Right renal cortex interstitium (tissue), 3 donors: ENCODE measurements around the gene TMEM43. TPM values are rescaled to one million over a fixed set of nuclear protein-coding genes. Genes with fewer than 3 reads are reported as not detected.
A peak's percentile ranks its signal among the peaks of the same experiment; 100 is the strongest.
"Not testable (repeated sequence)": the region's sequence is repeated elsewhere in the genome, so short reads cannot be mapped to it uniquely, and the experiment has no call there.

ENCODE experiments used
- DNase-seq, 3 donors: peaks; one replicate each; pipeline ENCODE4 v3.0.0-alpha.2; 2013; ENCODE audit warnings: low read depth in 3 of 3, low spot score in 2 of 3
- polyA plus RNA-seq, 3 donors: library from polyadenylated mRNA; unstranded; fragments of 120-200 nt; gene quantifications; one replicate each; pipeline ENCODE4 v1.2.1, GENCODE V29; 2013; ENCODE audit not compliant: insufficient read length in 3 of 3

TMEM43 gene
- polyA plus RNA-seq, result 10 to 100 TPM; 52.1 to 58.4 (median 57.1) TPM

DNA sequence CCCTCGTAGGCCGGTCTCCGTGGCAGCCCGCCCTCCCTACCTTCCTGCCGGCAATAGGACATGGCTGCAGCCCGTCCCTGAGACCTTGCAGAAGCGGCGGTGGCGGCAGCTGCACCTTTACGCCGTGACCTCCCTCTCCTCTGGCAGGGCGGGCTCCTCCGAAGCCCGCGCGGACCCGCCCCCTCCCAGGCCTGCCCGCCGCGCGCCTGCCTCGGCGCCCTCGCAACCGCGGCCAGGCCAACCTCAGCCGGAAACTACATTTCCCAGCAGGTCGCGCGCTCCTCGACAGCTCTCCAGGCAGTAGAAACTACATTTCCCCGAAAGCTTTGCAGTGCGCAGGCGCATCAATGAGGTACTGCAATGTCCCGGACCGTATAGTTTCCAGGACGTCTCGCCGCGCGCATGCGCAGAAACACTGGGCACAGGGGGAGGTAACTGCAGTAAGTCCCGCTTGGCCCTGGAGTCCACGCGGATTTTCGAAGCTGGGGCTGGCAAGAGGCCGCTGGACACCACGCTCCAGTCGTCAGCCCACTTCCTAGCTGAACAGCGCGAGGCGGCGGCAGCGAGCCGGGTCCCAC, at the start of gene TMEM43, which contains the start of gene CHCHD4:
TMEM43 (plus strand) TSS at position 438 of the 578 bp plus-strand sequence. CDS start 142 bp downstream, outside the sequence.
CHCHD4 (minus strand) TSS at position 256 of the 578 bp plus-strand sequence; CDS start at position 62, 194 bp downstream.
- peak; percentile 96 to 98 (median 97) for DNase-seq

GRCh38 chr3:14075233-14075632, 49.6 kb upstream of the TMEM43 start:
- DNase-seq, result not testable (repeated sequence)

DNA sequence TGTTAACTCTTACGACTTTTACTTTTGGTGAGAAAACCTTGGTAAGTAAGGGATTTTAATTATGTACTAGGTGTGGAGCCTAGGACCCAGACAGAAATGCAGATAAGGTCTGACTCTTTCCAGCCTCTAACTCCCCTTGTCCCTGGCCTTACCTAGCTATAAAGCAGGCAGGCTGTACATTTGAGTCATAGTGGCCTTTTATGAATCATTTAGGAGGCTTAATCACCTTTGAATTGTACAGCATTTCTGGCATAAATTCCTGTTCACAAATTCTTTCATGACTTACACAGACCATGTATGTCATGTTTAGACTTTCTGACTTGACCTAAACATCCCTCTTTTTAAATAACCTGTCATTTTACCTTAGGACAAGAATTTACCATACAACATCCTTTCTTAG, 47.5 kb upstream of the TMEM43 start:
- no peak for DNase-seq

DNA sequence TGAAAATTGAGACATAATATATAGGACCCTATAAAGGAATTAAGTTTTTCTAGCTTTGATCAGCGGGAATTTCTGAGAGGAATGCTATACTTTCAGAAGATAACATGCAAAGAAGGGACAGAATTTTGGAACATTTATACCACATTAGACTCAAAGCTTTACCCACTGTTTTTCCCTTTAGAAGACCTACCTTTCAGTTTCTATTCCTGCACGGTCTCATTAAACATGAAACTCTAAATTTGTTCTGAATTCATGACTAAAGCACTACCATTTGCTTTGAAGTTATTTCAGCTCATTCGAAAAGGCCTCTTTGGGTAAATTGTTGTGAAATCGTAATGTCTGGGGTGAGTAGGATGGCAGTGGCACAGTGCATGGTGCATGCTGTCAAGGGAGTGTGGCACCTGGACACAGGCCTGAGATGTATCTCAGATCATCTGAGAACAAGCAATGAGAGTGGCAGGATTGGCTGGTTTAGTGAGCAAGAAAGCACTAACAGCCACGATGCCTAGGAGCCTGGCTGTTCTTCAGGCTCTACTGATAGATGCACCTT, 42.7 kb upstream of the TMEM43 start:
- DNase-seq, result no peak

GRCh38 chr3:14087461-14087860, 37.4 kb upstream of the TMEM43 start:
- DNase-seq, result not testable (repeated sequence)

DNA sequence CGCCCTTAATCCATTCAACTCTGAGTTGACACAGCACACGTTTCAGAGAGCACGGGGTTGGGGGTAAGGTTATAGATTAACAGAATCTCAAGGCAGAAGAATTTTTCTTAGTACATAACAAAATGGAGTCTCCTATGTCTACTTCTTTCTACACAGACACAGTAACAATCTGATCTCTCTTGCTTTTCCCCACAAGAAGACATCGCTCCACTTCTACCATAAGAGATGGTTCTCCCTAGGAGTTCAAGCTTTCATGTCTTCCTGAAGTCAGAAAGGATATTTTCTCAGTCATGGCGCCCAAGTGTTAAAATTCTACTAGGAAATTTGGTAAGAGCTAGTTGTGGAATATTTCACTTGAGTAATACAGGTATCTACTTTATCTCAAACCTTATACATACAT, 32.9 kb upstream of the TMEM43 start:
- DNase-seq, result not testable (repeated sequence)

DNA sequence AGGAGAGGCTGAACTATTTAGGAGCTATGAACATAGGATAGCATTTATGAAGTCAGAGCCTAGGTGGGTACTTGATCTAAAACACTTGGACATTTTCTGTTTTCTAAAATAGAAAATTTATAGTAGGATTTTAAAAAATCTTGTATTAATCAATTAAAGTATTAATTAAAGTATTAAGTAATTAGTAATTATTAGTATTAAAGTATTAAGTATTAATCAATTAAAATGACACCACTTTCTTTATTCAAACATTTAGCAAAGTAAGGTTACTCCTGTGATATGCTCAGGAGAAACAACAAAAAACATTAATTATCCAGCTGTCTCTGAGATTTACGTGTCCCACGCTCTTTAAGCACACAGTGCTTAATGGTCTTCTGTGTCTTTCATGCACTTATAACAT, 32.4 kb upstream of the TMEM43 start:
- no peak for DNase-seq

DNA sequence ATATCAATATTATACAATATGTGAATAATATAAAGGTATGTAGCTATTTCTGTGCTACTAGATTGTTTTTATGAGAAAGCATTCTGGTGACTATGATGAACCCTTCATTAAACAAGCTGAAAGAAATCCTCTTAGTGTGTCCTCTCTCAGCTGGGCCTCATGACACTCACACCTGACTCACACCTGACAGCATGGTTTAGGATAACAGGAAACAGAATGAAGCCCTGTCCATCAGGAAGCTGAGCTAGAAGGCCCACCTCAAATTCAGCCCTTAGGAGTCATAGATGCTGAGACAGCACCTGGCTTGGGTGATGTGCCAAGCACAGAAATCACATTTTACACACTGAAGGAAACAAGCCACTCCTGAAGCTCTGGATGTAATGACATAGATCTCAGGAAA, 31.0 kb upstream of the TMEM43 start:
- DNase-seq, result no peak

DNA sequence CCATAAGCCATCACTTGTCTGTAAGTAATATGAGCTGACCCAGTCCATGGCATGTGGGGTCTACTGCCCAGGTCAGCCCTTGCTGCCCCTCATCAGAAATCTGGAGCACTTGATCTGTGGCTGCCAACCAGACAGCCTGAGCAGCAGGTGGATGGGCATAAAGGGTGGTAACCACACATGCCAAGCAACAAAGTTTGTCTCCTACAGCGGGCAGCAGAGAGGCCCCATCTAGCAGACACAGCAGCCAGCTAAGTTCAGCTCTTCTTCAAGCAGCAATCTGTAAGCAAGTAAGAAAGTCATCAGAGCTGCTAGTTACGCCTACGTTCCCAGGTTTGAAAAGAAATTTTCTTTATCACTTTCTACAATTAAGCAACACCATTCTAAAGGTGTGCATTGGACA, 28.1 kb upstream of the TMEM43 start:
- no peak for DNase-seq

- DNase-seq, result no peak
These were observed 27.0 kb upstream of the TMEM43 start for GRCh38 chr3:14097616-14098391.

DNA sequence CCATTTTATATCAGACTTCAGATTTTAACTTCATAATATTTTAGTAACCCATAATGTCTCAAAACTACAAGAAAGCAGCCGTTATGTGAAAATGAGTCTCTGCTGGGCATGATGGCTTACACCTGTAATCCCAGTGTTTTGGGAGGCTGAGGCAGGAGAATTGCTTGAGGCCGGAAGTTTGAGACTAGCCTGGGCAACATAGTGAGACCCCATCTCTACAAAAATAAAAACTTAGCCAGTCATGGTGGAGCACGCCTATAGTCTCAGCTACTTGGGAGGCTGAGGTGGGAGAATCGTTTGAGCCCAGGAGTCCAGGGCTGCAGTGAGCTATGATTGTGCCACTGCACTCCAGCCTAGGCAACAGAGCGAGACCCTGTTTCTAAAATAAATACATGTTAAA, 15.0 kb upstream of the TMEM43 start:
- not testable (repeated sequence) for DNase-seq

GRCh38 chr3:14110699-14111098, 14.2 kb upstream of the TMEM43 start:
- DNase-seq, result no peak

DNA sequence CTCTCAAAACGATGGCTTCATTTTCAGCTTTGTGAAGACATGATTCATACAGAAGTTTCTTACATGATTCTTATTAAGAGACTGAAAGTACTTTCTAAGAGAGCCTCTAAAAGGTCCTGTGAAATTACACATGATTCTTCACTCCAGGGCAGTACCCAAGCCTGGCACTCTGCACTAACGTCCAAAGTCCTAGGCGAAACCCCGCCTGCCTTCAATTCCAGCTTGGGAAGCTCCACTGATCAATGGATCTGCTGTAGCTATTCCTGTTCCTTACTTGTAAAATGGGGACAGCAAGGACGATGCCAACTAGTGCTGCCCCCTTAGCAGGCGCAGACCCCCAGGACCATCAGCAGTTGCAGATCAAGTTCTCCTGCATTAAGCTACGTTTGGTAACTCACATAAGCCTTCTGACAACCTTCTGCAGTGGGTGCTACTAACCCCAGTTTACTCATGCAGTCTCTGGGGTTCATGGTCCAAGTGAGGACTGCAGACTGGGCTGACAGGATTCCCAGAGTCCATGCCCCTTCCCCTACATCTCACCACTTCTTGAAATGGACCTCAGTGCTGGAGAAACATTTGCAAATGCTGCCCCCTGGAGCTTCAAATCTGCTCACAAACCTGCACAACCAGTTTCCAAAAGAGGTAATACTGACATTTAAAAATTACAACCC, 10.8 kb upstream of the TMEM43 start:
- no peak for DNase-seq

GRCh38 chr3:14117468-14118399, 7.1 kb upstream of the TMEM43 start:
- DNase-seq, result no peak

- DNase-seq, result no peak
These were observed 6.2 kb upstream of the TMEM43 start for GRCh38 chr3:14118400-14119381.

- no peak for DNase-seq
These were observed 5.2 kb upstream of the TMEM43 start for GRCh38 chr3:14119651-14120050.

GRCh38 chr3:14120111-14120920, 4.5 kb upstream of the TMEM43 start:
- DNase-seq, result no peak

- not testable (repeated sequence) for DNase-seq
These were observed 3.9 kb upstream of the TMEM43 start for GRCh38 chr3:14120921-14121448.
